Spleen (tissue), 7 donors: ENCODE data around the gene PPARGC1A.

Source experiments
- CTCF ChIP-seq, 11 experiments: fragments of 200-600 bp in 7 of 11; fragments of 450-650 bp in 4 of 11; sonication (generic) in 4 of 11; IDR thresholded peaks in 8 of 11; conservative IDR thresholded peaks in 3 of 11; 1 replicate in 7 of 11; 2 replicates in 4 of 11; pipeline versions ENCODE4 v1.4.0 to v1.8.0; 2016 to 2021; ENCODE audit warnings: antibody characterized with exemption in 11 of 11, inconsistent platforms in 4 of 11, mild to moderate bottlenecking in 1 of 11
- POLR2A ChIP-seq, 3 donors: fragments of 450-650 bp; IDR thresholded peaks; one replicate each; pipeline ENCODE4 v1.5.1; 2017; ENCODE audit warnings: antibody characterized with exemption in 3 of 3, mild to moderate bottlenecking in 1 of 3
- POLR2AphosphoS5 ChIP-seq, 3 donors: sonication (generic); formaldehyde crosslinking; IDR thresholded peaks; one replicate each; pipeline ENCODE4 v1.5.1; 2017; ENCODE audit warnings: antibody characterized with exemption in 3 of 3
- donor health status: DM: no; HTN: no; CAD: no; lungs with moderate emphysema.
- donor health status: DM: no; HTN: no; CAD: no.
- donor health status: DM: no; HTN: no; CAD: no.

- TF ChIP-seq CTCF (IDR thresholded peaks at IDR 0.05 in 8 of 11, conservative IDR thresholded peaks at IDR 0.05 in 3 of 11) (no peak), POLR2A (IDR thresholded peaks at IDR 0.05) (no peak), POLR2AphosphoS5 (IDR thresholded peaks at IDR 0.05) (no peak)
Measured at GRCh38 chr4:23924556-23924955, 34.7 kb upstream of the PPARGC1A start.
